Astrocyte (in vitro differentiated cells and primary cell): ENCODE data around the gene TNRC18.

Experiments used
- CTCF ChIP-seq: IDR thresholded peaks from 2 replicates; pipeline ENCODE4 v1.5.1; 2011; ENCODE audit warnings: low read depth, mild to moderate bottlenecking, inconsistent platforms, low read length, moderate library complexity; ENCODE audit not compliant: insufficient read depth
- EZH2 ChIP-seq: IDR thresholded peaks from 2 replicates; pipeline ENCODE4 v1.6.1; 2012; ENCODE audit warnings: mild to moderate bottlenecking, low read length, inconsistent platforms; ENCODE audit not compliant: insufficient read depth

DNA sequence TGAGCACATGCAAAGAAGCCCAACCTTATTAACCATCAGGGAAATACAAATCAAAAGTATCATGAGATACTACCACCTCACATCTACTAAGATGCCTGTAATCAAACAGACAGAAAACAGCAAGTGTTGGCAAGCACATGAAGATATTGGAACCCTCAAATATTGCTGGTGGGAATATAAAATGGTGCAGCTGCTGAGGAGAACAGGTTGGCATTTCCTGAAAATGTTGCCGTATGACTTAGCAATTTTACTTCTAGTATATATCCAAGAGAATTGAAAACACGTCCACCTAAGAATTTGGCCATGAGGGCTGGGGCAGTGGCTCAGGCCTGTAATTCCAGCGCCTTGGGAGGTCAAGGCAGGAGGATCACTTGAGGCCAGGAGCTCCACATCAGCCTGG, 39.4 kb upstream of the TNRC18 start:
- TF ChIP-seq CTCF (no peak), EZH2 (no peak)
